Effector memory CD4-positive, alpha-beta T cell (primary cell): ENCODE results near the gene CHIT1.

ENCODE experiments used
- DNase-seq, 3 donors: peaks; one replicate each; pipeline ENCODE4 v3.0.0-alpha.2; 2020
- H3K27ac ChIP-seq: 2 replicates; pipeline ENCODE4 v1.7.0; 2013; ENCODE audit warnings: mild to moderate bottlenecking, low read length, moderate library complexity; ENCODE audit not compliant: insufficient read depth, poor library complexity, severe bottlenecking
- H3K27me3 ChIP-seq: replicated peaks from 2 replicates; pipeline ENCODE4 v1.7.0; 2013; ENCODE audit warnings: mild to moderate bottlenecking, low read length; ENCODE audit not compliant: insufficient read depth, control insufficient read depth, poor library complexity, severe bottlenecking
- H3K36me3 ChIP-seq: 2 replicates; pipeline ENCODE4 v1.7.0; 2013; ENCODE audit warnings: mild to moderate bottlenecking, low read length, moderate library complexity; ENCODE audit not compliant: control insufficient read depth, insufficient read depth
- H3K4me1 ChIP-seq: 2 replicates; pipeline ENCODE4 v1.7.0; 2013; ENCODE audit warnings: low read length, mild to moderate bottlenecking; ENCODE audit not compliant: control insufficient read depth, insufficient read depth, poor library complexity, severe bottlenecking
- H3K4me3 ChIP-seq: 2 replicates; pipeline ENCODE4 v1.7.0; 2013; ENCODE audit warnings: low read length, low read depth, mild to moderate bottlenecking; ENCODE audit not compliant: insufficient read depth, poor library complexity, severe bottlenecking
- H3K9me3 ChIP-seq: 2 replicates; pipeline ENCODE4 v1.7.0; 2013; ENCODE audit warnings: mild to moderate bottlenecking, low read length, moderate library complexity; ENCODE audit not compliant: control insufficient read depth

Gene CHIT1

DNA sequence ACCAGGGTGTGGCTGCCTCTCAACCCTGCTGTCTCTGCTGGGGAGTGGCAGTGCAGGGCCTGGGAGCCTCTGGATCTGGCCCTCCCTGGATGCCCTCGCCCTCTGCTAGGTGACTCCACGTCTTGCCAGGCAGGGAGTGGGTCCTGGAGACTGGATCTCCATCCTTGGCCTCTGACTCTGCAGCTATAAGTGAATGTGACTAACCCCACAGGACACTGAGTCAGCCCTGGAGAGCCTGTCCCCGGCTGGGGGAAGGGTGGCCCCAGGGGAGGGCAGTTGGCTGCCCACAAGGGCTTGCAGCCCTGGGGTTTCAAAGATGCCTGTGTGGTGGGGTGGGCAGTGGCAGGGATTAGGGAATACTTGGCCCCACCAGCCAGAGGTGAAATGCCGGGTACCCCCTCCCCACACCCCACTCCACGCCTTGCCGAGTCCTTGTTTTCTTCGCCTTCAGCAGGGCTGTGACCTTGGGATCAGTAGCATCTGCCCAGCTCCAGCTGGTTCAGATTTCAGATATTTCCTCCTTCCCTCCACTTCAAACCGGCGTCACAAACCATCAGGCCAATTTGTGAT is 51.9 kb downstream of the CHIT1 start:
- Histone ChIP-seq H3K4me3 (no peak overlapping the region), H3K27me3 (no peaks in the 10 kb centered on the region), H3K9me3 (no peaks in the 10 kb centered on the region), H3K36me3 (no peaks in the 10 kb centered on the region), H3K4me1 (no peaks in the 10 kb centered on the region), H3K27ac (no peak overlapping the region)
- DNase-seq, result no peak

DNA sequence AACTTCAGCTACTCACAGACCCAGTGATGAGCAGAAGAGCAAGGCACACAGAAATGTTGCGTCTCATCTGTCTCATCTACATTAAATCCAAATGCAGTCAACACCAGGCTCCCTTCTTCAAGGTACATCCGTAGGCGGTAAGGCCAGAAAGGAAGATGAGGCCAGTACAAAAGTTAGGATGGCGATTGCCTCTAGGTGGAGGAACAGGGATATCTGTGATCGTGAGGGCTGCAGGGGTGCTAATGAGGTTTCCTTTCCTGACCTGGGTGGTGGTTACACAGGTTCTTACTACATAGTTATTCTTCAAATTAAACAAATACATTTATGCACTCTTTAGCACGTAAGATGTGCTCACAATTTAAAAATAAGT is 52.5 kb downstream of the CHIT1 start:
- Histone ChIP-seq H3K27ac (no peak overlapping the region), H3K9me3 (no peaks in the 10 kb centered on the region), H3K4me3 (no peak overlapping the region), H3K36me3 (no peaks in the 10 kb centered on the region), H3K27me3 (no peaks in the 10 kb centered on the region), H3K4me1 (no peaks in the 10 kb centered on the region)
- no peak for DNase-seq

DNA sequence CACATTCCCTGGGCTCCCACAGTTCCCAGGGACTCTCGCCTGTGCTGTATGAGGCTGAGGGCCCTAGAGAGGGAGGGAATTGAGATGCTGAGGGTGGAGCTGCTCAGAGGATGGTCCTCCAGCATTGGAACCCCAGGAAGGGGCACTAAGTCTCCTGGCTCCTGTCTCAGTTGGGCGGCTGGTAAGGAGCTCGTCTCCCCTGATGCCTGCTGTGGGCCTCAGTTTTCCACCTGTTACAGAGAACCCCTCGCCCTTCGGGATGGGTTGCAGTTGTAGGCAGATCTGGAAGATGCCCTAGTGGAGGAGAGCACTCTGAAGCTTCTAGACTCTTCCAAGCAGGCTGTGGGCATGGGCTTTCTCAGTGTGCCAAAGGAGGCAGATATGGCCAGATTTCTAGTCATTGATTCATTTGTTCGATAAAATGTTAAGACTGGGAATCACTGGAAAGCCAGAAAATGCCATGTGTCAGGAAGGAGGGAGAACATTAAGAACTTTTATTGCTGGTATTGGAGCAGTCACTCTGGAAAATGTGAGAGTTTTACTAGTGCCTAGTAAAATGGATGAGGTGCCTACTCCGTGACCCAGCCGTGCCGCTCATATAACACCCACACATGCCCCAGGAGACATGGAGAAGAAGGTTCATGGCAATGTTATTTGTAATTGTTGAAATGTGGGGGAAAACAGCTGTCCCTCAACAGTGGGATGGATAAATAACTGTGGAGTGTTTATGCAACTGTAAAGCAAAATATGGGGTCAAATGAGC is 53.0 kb downstream of the CHIT1 start:
- H3K27me3 ChIP-seq, result no peaks in the 10 kb centered on the region
- no peaks in the 10 kb centered on the region for H3K4me1 ChIP-seq
- no peak for DNase-seq
- H3K9me3 ChIP-seq, result no peaks in the 10 kb centered on the region
- H3K27ac ChIP-seq, result no peak overlapping the region
- no peak overlapping the region for H3K4me3 ChIP-seq
- no peaks in the 10 kb centered on the region for H3K36me3 ChIP-seq

DNA sequence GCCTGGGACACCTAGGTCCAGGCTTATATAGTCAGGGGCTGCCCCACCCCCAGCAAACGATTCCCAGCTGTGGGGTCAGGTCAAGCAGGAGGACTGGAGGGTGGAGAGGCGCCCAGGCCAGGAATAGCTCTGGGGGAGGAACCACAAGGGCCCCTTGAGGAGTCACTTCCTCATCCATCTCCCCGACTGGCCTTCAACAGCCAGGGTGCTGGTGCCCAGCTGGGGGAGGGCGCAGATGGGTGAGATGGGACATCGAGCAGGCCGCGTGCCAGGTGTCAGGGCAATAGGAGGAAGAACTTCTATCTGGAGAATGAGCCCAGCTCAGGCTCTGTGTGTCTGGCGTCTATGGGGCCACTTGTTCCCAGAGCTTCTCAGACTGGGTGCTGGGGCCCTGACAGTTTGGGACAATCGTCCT is 53.6 kb downstream of the CHIT1 start:
- H3K27ac ChIP-seq, result no peak overlapping the region
- no peak overlapping the region for H3K4me3 ChIP-seq
- no peaks in the 10 kb centered on the region for H3K4me1 ChIP-seq
- DNase-seq, result no peak
- no peaks in the 10 kb centered on the region for H3K27me3 ChIP-seq
- no peaks in the 10 kb centered on the region for H3K9me3 ChIP-seq
- H3K36me3 ChIP-seq, result no peaks in the 10 kb centered on the region

DNA sequence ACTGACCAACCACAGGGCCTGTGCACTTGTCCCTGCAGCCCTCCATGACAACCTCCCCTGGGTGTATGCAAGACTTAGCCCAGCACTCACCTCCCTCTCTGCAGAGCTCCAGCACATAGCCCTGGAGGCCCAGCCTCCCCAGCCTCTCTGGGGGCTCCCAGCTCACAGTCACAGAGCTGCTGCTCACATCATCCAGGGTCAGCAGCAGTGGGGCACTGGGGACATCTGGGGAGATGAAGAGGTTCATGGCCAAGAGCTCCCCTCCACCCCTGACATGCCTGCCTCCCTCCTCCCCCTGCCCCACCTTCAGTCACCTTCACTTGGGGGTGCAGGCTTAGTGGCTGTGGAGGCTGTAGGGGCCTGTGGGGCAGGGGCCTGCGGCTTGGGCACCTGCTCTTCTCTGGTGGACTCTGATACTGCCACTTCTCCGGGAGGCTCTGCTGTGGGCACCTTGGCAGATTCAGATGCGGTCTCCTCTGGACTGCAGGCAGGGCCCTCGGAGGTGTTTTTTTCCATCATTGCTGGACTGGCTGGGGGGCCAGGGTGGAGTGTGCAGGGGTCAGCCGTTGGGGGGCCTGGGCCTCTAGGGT is 54.1 kb downstream of the CHIT1 start, which contains the start of gene MYBPH:
MYBPH (minus strand) TSS at position 590 of the 590 bp plus-strand sequence; CDS start at position 519, 71 bp downstream.
- Histone ChIP-seq H3K27me3 (no peaks in the 10 kb centered on the region), H3K9me3 (no peaks in the 10 kb centered on the region), H3K36me3 (no peaks in the 10 kb centered on the region), H3K27ac (no peak within 1 kb of the TSS), H3K4me3 (no peak within 1 kb of the TSS), H3K4me1 (no peaks in the 10 kb centered on the region)
- no peak for DNase-seq

DNA sequence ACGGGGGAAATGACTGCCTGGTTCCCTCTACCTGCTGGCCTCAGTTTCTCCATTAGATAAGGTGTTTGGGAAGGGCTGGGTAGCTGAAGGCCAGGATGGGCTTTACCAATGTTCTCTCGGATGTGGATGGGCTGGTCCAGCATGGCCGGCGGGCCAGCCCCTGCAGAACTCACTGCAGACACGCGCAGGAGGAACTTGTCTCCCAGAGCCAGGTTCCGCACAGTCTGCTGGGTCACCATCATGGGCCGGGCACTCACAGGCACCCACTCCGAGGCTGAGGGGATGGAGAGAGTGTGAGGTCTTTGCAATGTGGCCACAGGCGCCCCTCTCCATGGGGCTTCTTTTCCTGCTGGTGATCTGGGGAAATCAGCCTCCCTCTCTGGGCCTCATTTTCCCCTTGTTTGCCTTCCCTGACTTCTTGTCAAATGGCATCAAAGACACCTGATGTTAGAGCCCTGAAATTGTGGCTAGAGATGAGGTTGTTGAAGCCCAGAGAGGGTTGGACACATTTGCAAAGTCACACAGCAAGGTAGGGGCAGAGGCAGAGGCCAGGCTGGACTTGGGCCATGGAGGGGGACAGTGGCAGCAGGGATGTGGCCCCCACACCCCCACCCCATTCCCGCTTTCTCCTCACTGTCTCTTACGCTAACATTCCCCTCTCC is 55.0 kb downstream of the CHIT1 start:
- Histone ChIP-seq H3K36me3 (no peaks in the 10 kb centered on the region), H3K27me3 (no peaks in the 10 kb centered on the region), H3K9me3 (no peaks in the 10 kb centered on the region), H3K4me1 (no peaks in the 10 kb centered on the region), H3K27ac (no peak overlapping the region), H3K4me3 (no peak overlapping the region)
- no peak for DNase-seq

DNA sequence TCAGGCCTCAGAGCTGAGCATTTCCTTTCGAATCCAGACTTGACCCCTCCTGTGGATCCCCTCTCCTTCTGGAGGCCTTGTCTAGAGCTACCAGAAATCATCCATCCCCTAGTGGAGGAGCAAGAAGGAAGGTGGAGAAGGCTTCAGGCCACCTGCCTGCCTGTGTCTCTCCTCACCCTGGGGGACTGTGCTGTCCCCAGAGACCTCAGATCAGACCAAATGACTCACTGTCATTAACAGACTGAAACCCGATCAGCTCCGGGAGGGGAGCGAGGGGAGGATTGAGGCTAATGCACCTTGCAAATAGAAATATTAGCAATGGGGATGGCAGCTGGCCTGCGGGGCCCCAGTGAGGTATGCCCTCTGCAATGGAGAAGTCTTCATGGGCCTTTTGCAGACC is 55.9 kb downstream of the CHIT1 start:
- H3K27ac ChIP-seq, result no peak overlapping the region
- no peaks in the 10 kb centered on the region for H3K36me3 ChIP-seq

DNA sequence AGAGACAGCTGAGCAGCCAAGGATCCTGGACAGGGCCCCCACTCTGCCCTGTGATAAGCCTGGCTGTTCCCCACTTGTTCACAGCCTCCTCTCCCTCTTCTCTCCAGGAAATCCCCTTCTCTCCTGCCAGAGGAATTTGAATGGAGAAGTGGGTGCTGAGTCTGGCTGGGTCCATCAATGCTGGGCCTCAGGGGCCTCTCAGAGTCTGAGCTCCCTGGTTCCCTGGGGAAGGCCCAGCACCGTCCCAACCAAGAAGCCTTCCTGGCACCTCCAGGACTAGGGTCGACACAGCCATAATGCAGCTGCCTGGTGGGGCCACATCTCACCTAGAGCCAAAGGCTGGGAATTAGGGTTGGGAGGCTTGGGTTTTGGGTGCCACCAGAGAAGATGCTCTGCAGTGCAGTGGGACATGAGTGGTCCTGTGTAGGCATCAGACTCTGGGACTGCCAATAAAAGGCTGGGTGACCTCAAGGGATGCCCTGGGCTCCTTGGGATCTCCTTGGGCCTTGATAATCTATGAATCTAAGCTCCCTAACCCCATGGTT is 56.4 kb downstream of the CHIT1 start:
- no peak overlapping the region for H3K27ac ChIP-seq
- no peaks in the 10 kb centered on the region for H3K27me3 ChIP-seq
- H3K36me3 ChIP-seq, result no peaks in the 10 kb centered on the region
- DNase-seq, result no peak
- H3K4me3 ChIP-seq, result no peak overlapping the region
- no peaks in the 10 kb centered on the region for H3K9me3 ChIP-seq
- H3K4me1 ChIP-seq, result no peaks in the 10 kb centered on the region

More for the DNA sequence above, 55.9 kb downstream of the CHIT1 start:
- Histone ChIP-seq H3K9me3 (no peaks in the 10 kb centered on the region), H3K4me1 (no peaks in the 10 kb centered on the region), H3K27me3 (no peaks in the 10 kb centered on the region), H3K4me3 (no peak overlapping the region)
- DNase-seq, result no peak

DNA sequence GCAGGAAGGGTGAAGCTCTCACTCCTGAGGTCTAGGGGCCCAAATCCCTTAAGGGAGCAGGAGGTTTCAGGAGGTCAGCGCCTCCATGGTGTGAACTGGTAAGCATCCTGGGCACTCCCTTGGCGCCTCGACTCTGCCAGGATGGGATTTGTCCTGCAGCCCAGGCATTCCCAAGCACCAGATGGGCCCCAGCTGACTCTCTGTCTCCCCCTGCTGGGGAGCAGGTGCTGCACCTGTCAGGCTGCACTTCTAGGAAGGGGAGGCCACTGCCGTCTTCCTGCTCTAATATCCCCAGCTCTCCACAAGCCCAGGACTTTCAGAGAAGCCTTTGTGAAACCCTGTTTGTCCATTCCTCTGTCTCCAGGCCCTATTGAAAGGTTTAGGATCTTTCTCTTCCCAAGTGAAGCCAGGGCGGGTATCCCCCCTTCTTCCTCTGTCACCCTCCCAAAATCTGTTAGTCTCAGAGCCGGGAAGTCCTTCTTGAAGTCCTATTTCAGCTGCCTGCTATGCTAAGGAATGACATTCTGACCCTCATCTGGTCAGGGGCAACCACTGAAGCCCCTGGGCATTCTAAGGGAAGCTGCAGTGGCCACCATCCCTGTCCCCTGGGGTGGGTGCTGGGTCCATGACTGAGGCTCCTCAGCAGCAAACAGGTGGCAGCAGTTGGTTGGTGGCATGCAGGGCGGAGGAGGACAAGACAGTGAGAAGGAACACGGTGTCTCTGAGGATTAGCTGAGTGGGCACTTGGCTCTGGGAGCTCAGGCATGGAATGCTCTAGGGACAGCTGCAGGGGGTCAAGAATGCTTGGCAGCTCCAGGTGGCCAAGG is 57.1 kb downstream of the CHIT1 start:
- Histone ChIP-seq H3K27ac (no peak overlapping the region), H3K9me3 (no peaks in the 10 kb centered on the region), H3K27me3 (no peaks in the 10 kb centered on the region), H3K4me1 (no peaks in the 10 kb centered on the region), H3K36me3 (no peaks in the 10 kb centered on the region), H3K4me3 (no peak overlapping the region)
- peak in 1 of 3 donors; percentile 10 for DNase-seq
